NCI-H1417 (cell line): ENCODE data around the gene RPA3.
A peak's percentile ranks its signal among the peaks of the same experiment; 100 is the strongest.
"Not testable (repeated sequence)": the region's sequence is repeated elsewhere in the genome, so short reads cannot be mapped to it uniquely, and the experiment has no call there.

Source experiments
- DNase-seq, 3 experiments: peaks; one replicate each; lab custom pipeline; 2025; lab: John Stamatoyannopoulos, UW

RPA3 gene

GRCh38 chr7:7694542-7694941 is 23.9 kb downstream of the RPA3 start:
- no peak for DNase-seq

GRCh38 chr7:7693881-7694280 is 24.5 kb downstream of the RPA3 start:
- DNase-seq: no peak

- DNase-seq: no peak
Observed at GRCh38 chr7:7688956-7689355, 29.5 kb downstream of the RPA3 start.

GRCh38 chr7:7688310-7688709 is 30.1 kb downstream of the RPA3 start:
- no peak for DNase-seq

- no peak for DNase-seq
Observed at GRCh38 chr7:7687800-7688199, 30.6 kb downstream of the RPA3 start.

- DNase-seq: no peak
Observed at GRCh38 chr7:7686811-7687508, 31.4 kb downstream of the RPA3 start.

- DNase-seq: no peak
Observed at GRCh38 chr7:7682861-7683260, 35.5 kb downstream of the RPA3 start.

GRCh38 chr7:7681936-7682329 is 36.5 kb downstream of the RPA3 start:
- DNase-seq: no peak

- peak; percentile 81 to 96 (median 84) for DNase-seq
Observed at GRCh38 chr7:7681191-7681935, 37.0 kb downstream of the RPA3 start.

- DNase-seq: peak in 2 of 3 experiments; percentile 28 to 60
Observed at GRCh38 chr7:7679640-7680039, 38.8 kb downstream of the RPA3 start.

GRCh38 chr7:7675686-7676085 is 42.7 kb downstream of the RPA3 start:
- DNase-seq: no peak

- no peak for DNase-seq
Observed at GRCh38 chr7:7673240-7673550, 45.2 kb downstream of the RPA3 start.

GRCh38 chr7:7672545-7673239 is 45.7 kb downstream of the RPA3 start:
- DNase-seq: no peak

- DNase-seq: no peak
Observed at GRCh38 chr7:7671361-7671760, 47.0 kb downstream of the RPA3 start.

- no peak for DNase-seq
Observed at GRCh38 chr7:7670490-7670889, 47.9 kb downstream of the RPA3 start.

- DNase-seq: no peak
Observed at GRCh38 chr7:7668706-7669105, 49.7 kb downstream of the RPA3 start.

GRCh38 chr7:7667187-7667586 is 51.2 kb downstream of the RPA3 start:
- no peak for DNase-seq

- DNase-seq: peak in 1 of 3 experiments; percentile 34
Observed at GRCh38 chr7:7665031-7665430, 53.4 kb downstream of the RPA3 start.

- no peak for DNase-seq
Observed at GRCh38 chr7:7664291-7664690, 54.1 kb downstream of the RPA3 start.

GRCh38 chr7:7662527-7662926 is 55.9 kb downstream of the RPA3 start:
- peak in 1 of 3 experiments; percentile 42 for DNase-seq

- DNase-seq: not testable (repeated sequence)
Observed at GRCh38 chr7:7656459-7656858, 61.9 kb downstream of the RPA3 start.

- no peak for DNase-seq
Observed at GRCh38 chr7:7654964-7655715, 63.3 kb downstream of the RPA3 start.
